Measurements from ENCODE around the gene RASEF. TPM values are rescaled to one million over a fixed set of nuclear protein-coding genes. Genes with fewer than 3 reads are reported as not detected.

Gene RASEF
- total RNA-seq, 4 donors from 2014 or later = 0.12 to 1.6 (median 0.65) TPM

DNA sequence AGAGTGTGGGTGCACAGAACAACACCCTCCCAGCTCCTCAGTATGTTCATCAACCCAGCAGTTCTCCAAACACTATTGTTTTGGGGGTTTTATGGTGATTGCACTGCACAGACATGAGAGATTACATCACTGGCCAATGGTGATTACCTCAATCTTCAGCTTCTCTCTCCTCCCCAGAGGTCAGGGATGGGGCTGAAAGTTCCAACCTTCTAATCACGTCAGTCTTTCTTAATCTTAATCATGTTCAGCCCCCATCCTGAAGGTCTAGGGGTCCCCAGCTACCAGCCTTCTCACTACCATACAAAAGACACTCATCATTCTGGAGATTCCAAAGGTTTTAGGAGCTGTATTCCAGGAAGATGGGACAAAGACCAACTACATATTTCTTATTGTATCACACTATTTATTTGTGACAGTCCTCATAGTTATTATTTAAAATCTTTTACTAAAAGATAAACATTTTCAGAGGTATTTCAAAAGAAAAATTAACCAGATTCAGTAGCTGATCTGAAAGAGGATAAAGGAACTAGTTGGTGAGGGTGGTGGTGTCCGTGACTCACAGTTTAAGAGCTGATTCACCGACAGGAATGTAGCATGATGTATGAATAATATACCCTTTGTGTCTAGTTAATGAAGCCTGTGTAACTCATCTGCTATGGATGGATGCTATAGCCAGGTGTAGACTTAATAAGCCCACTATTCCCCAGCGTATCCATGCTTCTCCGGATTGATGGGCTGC, 35.6 kb downstream of the RASEF start:
- DNase-seq (ENCODE audit: low spot score) (no peak), ATAC-seq (ENCODE audit: low FRiP score) (no peak)
- TF ChIP-seq, protein P1, sequence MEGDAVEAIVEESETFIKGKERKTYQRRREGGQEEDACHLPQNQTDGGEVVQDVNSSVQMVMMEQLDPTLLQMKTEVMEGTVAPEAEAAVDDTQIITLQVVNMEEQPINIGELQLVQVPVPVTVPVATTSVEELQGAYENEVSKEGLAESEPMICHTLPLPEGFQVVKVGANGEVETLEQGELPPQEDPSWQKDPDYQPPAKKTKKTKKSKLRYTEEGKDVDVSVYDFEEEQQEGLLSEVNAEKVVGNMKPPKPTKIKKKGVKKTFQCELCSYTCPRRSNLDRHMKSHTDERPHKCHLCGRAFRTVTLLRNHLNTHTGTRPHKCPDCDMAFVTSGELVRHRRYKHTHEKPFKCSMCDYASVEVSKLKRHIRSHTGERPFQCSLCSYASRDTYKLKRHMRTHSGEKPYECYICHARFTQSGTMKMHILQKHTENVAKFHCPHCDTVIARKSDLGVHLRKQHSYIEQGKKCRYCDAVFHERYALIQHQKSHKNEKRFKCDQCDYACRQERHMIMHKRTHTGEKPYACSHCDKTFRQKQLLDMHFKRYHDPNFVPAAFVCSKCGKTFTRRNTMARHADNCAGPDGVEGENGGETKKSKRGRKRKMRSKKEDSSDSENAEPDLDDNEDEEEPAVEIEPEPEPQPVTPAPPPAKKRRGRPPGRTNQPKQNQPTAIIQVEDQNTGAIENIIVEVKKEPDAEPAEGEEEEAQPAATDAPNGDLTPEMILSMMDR (IDR thresholded peaks at IDR 0.05) = no peak

DNA sequence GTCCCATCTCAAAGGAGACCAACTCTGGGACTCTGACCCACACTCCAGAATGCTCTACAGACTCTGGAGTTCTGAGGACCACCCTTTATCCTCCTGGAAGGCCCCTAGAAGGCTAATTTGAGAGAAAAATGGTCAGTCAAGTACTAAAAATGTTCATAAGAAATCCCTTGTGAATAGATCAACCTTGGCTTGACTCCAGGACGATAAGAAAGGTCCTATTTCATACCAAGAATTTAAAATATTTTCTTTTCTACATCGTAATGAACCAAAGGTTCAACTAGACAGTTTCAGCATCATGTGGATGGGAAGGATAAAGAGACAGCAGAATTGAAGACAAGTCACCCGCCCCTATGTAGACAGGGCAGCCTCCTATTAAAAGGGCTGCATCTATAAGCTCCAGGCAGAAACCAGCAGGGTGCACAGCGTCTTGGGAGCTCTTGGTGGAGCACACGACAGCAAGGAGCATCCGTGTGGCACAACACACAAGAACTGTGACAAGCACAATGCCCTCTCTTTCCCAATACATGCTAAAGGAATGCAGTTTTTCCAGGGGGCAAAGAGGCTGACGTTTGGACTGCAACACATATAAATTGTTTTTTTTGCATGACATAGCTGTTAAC, 38.3 kb downstream of the RASEF start:
- TF ChIP-seq, protein P1 (IDR thresholded peaks at IDR 0.05) = no peak
- DNase-seq (ENCODE audit: low spot score) (no peak), ATAC-seq (ENCODE audit: low FRiP score) (no peak)

DNA sequence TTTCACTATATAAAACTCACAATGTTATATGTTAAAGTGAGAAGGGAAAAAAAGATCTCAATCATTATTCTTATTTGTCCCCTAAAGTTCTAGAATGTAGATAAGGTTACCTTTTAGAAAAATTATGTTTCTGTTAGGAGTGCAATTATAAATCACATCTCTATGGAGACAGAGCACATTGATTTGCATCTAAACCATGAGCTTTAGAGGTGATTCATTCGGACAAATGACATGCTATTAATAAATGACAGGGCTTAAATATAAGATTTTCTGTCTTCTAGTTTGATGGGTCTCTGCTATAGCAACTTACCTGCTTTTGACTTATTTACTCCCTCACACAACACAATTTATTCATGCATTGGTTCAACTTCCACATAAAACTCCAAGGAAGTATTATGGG, 39.8 kb downstream of the RASEF start:
- ATAC-seq (ENCODE audit: low FRiP score) (no peak), DNase-seq (ENCODE audit: low spot score) (no peak)
- TF ChIP-seq, protein P1 (IDR thresholded peaks at IDR 0.05) = no peak

DNA sequence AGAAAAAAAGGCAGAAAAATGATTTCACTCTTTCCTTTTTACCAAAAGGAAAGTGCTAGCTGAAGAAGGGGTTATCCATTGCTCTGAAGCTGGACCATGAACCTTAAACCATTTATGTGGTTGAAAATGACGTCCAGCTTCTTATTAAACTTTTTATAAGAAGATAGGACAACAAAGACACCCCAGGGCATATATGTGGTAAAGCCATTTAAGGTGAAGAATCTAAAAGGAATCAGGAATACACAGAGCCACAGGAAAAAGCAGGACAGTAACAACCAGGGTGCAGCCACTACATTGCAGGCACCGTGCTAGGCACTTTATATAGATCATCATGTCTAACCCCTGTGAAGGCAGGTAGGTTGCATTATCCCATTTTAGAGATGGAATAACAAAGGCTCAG, 42.1 kb downstream of the RASEF start:
- TF ChIP-seq, protein P1 (IDR thresholded peaks at IDR 0.05) = no peak
- ATAC-seq (ENCODE audit: low FRiP score) (no peak), DNase-seq (ENCODE audit: low spot score) (no peak)

DNA sequence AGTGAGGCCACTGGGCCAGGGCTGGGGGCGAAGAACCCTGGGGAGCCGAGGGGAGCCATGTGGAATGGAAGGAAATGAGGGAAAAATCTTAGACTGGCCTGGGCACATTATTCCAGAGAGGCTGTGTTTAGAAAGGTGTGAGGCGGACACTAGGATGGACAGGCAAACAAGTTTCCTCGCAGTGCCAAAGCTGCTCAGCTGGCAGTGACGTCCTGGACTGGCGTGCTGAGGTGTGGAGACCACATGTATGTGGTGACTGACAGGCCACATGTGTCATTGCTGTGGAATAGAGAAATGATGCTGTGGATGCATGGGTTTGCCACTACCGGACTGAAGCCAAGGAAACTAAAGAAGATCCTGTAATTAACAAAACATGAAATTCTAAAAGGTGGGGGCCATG, 42.6 kb downstream of the RASEF start:
- TF ChIP-seq, protein P1 (IDR thresholded peaks at IDR 0.05) = no peak
- no peak for ATAC-seq (ENCODE audit: low FRiP score)
- no peak for DNase-seq (ENCODE audit: low spot score)

DNA sequence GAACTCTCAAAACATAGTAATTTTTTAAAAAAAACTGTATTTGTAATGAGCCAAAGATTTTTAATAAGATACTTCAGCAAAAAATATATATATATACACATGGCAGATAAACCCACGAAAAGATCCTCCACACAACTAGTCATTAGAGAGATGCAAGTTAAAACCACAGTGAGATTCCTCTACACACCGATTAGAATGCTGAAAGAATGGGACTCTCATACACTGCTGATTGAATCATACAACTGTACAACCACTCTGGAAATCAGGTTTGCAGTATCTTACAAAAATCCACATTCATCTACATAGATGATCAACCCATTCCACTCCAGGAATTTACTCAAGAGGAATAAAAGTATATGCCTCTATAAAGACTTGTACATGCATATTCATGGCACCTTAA, 43.7 kb downstream of the RASEF start:
- ATAC-seq (ENCODE audit: low FRiP score) (no peak), DNase-seq (ENCODE audit: low spot score) (no peak)
- TF ChIP-seq, protein P1 (IDR thresholded peaks at IDR 0.05) = no peak

DNA sequence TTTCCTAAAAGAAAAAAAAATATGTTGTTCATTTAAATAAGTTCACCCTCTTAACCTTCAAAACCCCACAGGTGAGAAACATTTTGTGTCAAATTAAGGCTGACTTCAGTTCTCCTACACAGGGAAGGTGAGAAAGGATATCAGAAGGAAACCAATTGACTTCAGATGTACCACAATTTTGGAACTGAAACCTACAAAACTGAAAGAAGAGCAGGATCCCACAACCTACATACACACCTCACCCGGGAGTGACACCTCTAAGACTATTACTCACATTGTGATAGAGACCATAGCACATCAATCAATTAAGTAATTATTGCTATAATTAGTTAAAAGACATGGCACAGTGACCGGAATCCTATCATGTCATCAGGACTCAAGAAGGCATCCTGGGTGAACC, 47.0 kb downstream of the RASEF start:
- no peak for DNase-seq (ENCODE audit: low spot score)
- TF ChIP-seq, protein P1 (IDR thresholded peaks at IDR 0.05) = no peak
- ATAC-seq (ENCODE audit: low FRiP score) = no peak

Data from omental fat pad (tissue), 4 donors.